Mucosa of descending colon (tissue), 3 donors: Measurements from ENCODE around the gene CLCA2. TPM values are rescaled to one million over a fixed set of nuclear protein-coding genes. Genes with fewer than 3 reads are reported as not detected.

Experiments used
- ATAC-seq: fragments of 200-7000 bp; cut with Tn5 transposase; one replicate; pipeline ENCODE4 v1.9.1; 2020; ENCODE audit warnings: mild to moderate bottlenecking, moderate library complexity
- DNase-seq, 3 donors: peaks; one replicate each; pipeline ENCODE4 v3.0.0-alpha.2; 2020
- H3K36me3 ChIP-seq: fragments of 200-600 bp; one replicate; pipeline ENCODE4 v1.8.0; 2021; ENCODE audit warnings: low read depth, mild to moderate bottlenecking
- H3K4me1 ChIP-seq: fragments of 200-600 bp; one replicate; pipeline ENCODE4 v1.8.0; 2021; ENCODE audit warnings: low read depth, mild to moderate bottlenecking
- H3K4me3 ChIP-seq: fragments of 200-600 bp; one replicate; pipeline ENCODE4 v1.8.0; 2021; ENCODE audit warnings: mild to moderate bottlenecking
- H3K9me3 ChIP-seq: fragments of 200-600 bp; one replicate; pipeline ENCODE4 v1.8.0; 2021; ENCODE audit warnings: mild to moderate bottlenecking
- CTCF ChIP-seq: fragments of 200-600 bp; IDR thresholded peaks from one replicate; pipeline ENCODE4 v1.8.0; 2022; ENCODE audit warnings: antibody characterized with exemption, mild to moderate bottlenecking
- intact Hi-C, 2 donors: fragments of 100-400 bp; cut with DNase I in 1 of 2; cut with micrococcal nuclease in 1 of 2; formaldehyde crosslinking; loops; one replicate each; pipeline versions ENCODE4 v1.11.0 to v1.11.1; 2022; cut with DNase I, micrococcal nuclease
- total RNA-seq, 3 donors: library from RNA; stranded (reverse); fragmentation: NEBNext Ultra II Directional in 2 of 3; extraction: Animal tissue kit (Norgen Biotek cat#: 25700) in 2 of 3; gene quantifications; one replicate each; pipeline versions ENCODE4 v1.2.1 to v1.2.4, GENCODE V29; 2021 to 2023
- donor health status: DM: no; HTN: no; CAD: no; lungs with moderate emphysema.
- donor health status: DM: no; HTN: no; CAD: no.
- donor health status: DM: no; HTN: yes; CAD: no.

The CLCA2 gene
- total RNA-seq, 3 donors from 2014 or later, result 0.51 to 1.7 (median 1.0) TPM

GRCh38 chr1:86394416-86394815 lies 29.6 kb upstream of the CLCA2 start:
- no peaks in the 10 kb centered on the region for H3K4me1 ChIP-seq
- no peak overlapping the region for H3K4me3 ChIP-seq
- ATAC-seq, result no peak
- H3K36me3 ChIP-seq, result no peaks in the 10 kb centered on the region
- H3K9me3 ChIP-seq, result no peaks in the 10 kb centered on the region
- intact Hi-C loops, result no loop called here
- no peak for DNase-seq
- no peak for TF ChIP-seq CTCF

GRCh38 chr1:86395751-86396497 lies 28.0 kb upstream of the CLCA2 start, which contains the start of gene ODF2L:
Gene ODF2L (minus strand): TSS chr1:86396323. CDS start chr1:86387027, 9,296 bp downstream.
- DNase-seq (peak; percentile 94 to 96 (median 95)), ATAC-seq (peak; percentile 100)
- H3K36me3 ChIP-seq, result no peaks in the 10 kb centered on the region
- peak within 1 kb of the TSS; percentile 64 for H3K4me3 ChIP-seq
- intact Hi-C loops, result no loop called here
- H3K4me1 ChIP-seq, result no peaks in the 10 kb centered on the region
- no peak for TF ChIP-seq CTCF
- H3K9me3 ChIP-seq, result no peaks in the 10 kb centered on the region

GRCh38 chr1:86396498-86396890 lies 27.5 kb upstream of the CLCA2 start:
- Histone ChIP-seq H3K4me1 (no peaks in the 10 kb centered on the region), H3K9me3 (no peaks in the 10 kb centered on the region), H3K4me3 (peak overlapping the region; percentile 64), H3K36me3 (no peaks in the 10 kb centered on the region)
- DNase-seq (no peak), ATAC-seq (peak; percentile 23)
- TF ChIP-seq CTCF, result no peak
- intact Hi-C loops, result no loop called here

- Histone ChIP-seq H3K36me3 (no peaks in the 10 kb centered on the region), H3K4me1 (no peaks in the 10 kb centered on the region), H3K9me3 (no peaks in the 10 kb centered on the region), H3K4me3 (no peak overlapping the region)
- no peak for TF ChIP-seq CTCF
- DNase-seq (no peak), ATAC-seq (peak; percentile 76)
- intact Hi-C loops, result no loop called here
Observed at GRCh38 chr1:86409416-86410021, 14.5 kb upstream of the CLCA2 start.

- Histone ChIP-seq H3K4me1 (no peaks in the 10 kb centered on the region), H3K9me3 (no peaks in the 10 kb centered on the region), H3K36me3 (no peaks in the 10 kb centered on the region), H3K4me3 (no peak overlapping the region)
- DNase-seq (no peak), ATAC-seq (no peak)
- TF ChIP-seq CTCF, result no peak
- intact Hi-C loops, result no loop called here
Observed at GRCh38 chr1:86410879-86411278, 13.1 kb upstream of the CLCA2 start.
